PC-9 (cell line): Measurements from ENCODE around the gene VSIG8. TPM values are rescaled to one million over a fixed set of nuclear protein-coding genes. Genes with fewer than 3 reads are reported as not detected.

Experiments
- BruUV-seq: library from RNA; stranded (reverse); fragments of 400-500 nt; replicated peaks from 2 replicates; lab custom pipeline; 2021; lab: Mats Ljungman, UMichigan
- CTCF ChIA-PET: fragments of 300-600 bp; sonication (Branson Sonifier 250); formaldehyde crosslinking; loops from one replicate; lab custom pipeline; 2022; ENCODE audit warnings: antibody characterized with exemption; lab: Charles Lee
- POLR2A ChIA-PET: fragments of 300-600 bp; sonication (Branson Sonifier 250); formaldehyde crosslinking; loops from one replicate; lab custom pipeline; 2022; ENCODE audit warnings: antibody characterized with exemption; ENCODE audit not compliant: unreplicated experiment; lab: Charles Lee
- DNase-seq, 2 experiments: peaks; one replicate each; pipeline versions ENCODE4 v3.0.0 to v3.0.0-alpha.2; 2015 to 2022; ENCODE audit warnings: mixed read lengths in 1 of 2
- H2AFZ ChIP-seq: fragments of 200-600 bp; sonication (generic); 2 replicates; pipeline ENCODE4 v1.8.1; 2017; ENCODE audit warnings: antibody characterized with exemption
- H3F3A ChIP-seq: fragments of 200-600 bp; sonication (generic); 2 replicates; pipeline ENCODE4 v1.8.1; 2017; ENCODE audit warnings: antibody characterized with exemption, mild to moderate bottlenecking, low read depth; ENCODE audit not compliant: insufficient read depth
- H3K27ac ChIP-seq: fragments of 200-600 bp; sonication (generic); 2 replicates; pipeline ENCODE4 v1.6.1; 2016; ENCODE audit warnings: mixed run types
- H3K27me3 ChIP-seq: fragments of 200-600 bp; sonication (generic); 2 replicates; pipeline ENCODE4 v1.6.1; 2016; ENCODE audit warnings: low read depth, mixed run types; ENCODE audit not compliant: insufficient read depth
- H3K36me3 ChIP-seq: fragments of 200-600 bp; sonication (generic); 2 replicates; pipeline ENCODE4 v1.6.1; 2016; ENCODE audit warnings: low read depth, mixed run types
- H3K4me1 ChIP-seq: fragments of 200-600 bp; sonication (generic); replicated peaks from 2 replicates; pipeline ENCODE4 v1.6.1; 2016; ENCODE audit warnings: mixed run types; ENCODE audit not compliant: insufficient read depth
- H3K4me2 ChIP-seq: fragments of 200-600 bp; sonication (generic); 2 replicates; pipeline ENCODE4 v1.6.1; 2017; ENCODE audit warnings: mixed run types
- H3K4me3 ChIP-seq: fragments of 200-600 bp; sonication (generic); 2 replicates; pipeline ENCODE4 v1.6.1; 2016; ENCODE audit warnings: mixed run types
- H3K79me2 ChIP-seq: fragments of 200-600 bp; sonication (generic); 2 replicates; pipeline ENCODE4 v1.6.1; 2017; ENCODE audit warnings: low read depth, mixed run types
- H3K9me2 ChIP-seq: fragments of 200-600 bp; sonication (generic); 2 replicates; pipeline ENCODE4 v1.8.1; 2017; ENCODE audit warnings: mild to moderate bottlenecking; ENCODE audit not compliant: insufficient read depth
- H3K9me3 ChIP-seq: fragments of 200-600 bp; sonication (generic); 2 replicates; pipeline ENCODE4 v1.8.1; 2016; ENCODE audit warnings: low read depth; ENCODE audit not compliant: insufficient read depth
- H4K20me1 ChIP-seq: fragments of 200-600 bp; sonication (generic); 2 replicates; pipeline ENCODE4 v1.8.1; 2017; ENCODE audit not compliant: insufficient read depth
- CTCF ChIP-seq: fragments of 200-600 bp; sonication (generic); conservative IDR thresholded peaks from 2 replicates; pipeline ENCODE4 v1.6.1; 2017; ENCODE audit warnings: mixed run types, antibody characterized with exemption, mild to moderate bottlenecking, moderate library complexity
- EZH2 ChIP-seq: fragments of 200-600 bp; sonication (generic); IDR thresholded peaks from 2 replicates; pipeline ENCODE4 v1.8.0; 2017; ENCODE audit warnings: antibody characterized with exemption, low read depth
- intact Hi-C: fragments of 100-400 bp; cut with micrococcal nuclease; formaldehyde crosslinking; loops from one replicate; pipeline ENCODE4 v1.10.0; 2022; ENCODE audit not compliant: unreplicated experiment
- total RNA-seq: library from RNA; stranded (reverse); gene quantifications from 2 replicates; pipeline ENCODE4 v1.2.3, GENCODE V29; 2021

VSIG8 gene
- total RNA-seq, 1 experiment from 2014 or later, result not detected

DNA sequence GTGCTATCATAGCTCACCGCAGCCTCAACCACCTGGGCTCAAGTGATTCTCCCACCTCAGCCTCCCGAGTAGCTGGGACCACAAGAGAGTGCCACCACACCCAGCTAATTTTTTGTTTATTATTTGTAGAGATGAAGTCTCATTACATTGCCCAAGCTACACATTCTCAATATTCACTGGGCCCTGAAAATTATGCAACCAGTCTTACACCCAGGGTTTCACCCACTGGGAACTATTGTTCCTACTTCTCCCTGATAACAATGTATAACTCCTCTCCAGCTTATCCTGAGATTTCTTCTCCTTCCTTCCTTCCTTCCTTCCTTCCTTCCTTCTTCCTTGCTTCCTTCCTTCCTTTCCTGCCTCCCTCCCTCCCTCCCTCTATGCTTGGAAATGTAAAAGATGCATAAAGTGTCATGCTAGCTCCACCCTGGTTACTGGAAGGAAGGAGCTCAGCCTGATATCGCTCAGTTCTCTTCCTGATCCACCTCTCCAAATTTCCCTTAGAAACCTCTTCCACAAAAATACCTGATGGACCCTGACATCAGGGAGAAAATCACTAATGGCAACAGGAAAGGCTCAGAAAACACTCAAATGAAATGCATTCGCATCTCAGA, 11.2 kb upstream of the VSIG8 start:
- ChIA-PET POLR2A (no interaction called here), CTCF (no interaction called here)
- TF ChIP-seq EZH2, result no peak
- no peak for TF ChIP-seq CTCF

GRCh38 chr1:159872891-159873290, 10.4 kb upstream of the VSIG8 start:
- no peaks in the 10 kb centered on the region for H3K79me2 ChIP-seq
- ChIA-PET CTCF (no interaction called here), POLR2A (no interaction called here)
- peaks cover 19% of the 10 kb centered on the region for H3K4me1 ChIP-seq
- H3K4me2 ChIP-seq, result no peak overlapping the region
- no peaks in the 10 kb centered on the region for H3K36me3 ChIP-seq
- no peaks in the 10 kb centered on the region for H3K9me3 ChIP-seq
- H2AFZ ChIP-seq, result no peak overlapping the region
- no peaks in the 10 kb centered on the region for H3K27me3 ChIP-seq
- no peak overlapping the region for H3K4me3 ChIP-seq
- no peaks in the 10 kb centered on the region for H3K9me2 ChIP-seq
- H3F3A ChIP-seq, result peaks cover 8% of the 10 kb centered on the region; the same call in 1 of the 2 replicates
- no peak for DNase-seq
- no peak overlapping the region for H3K27ac ChIP-seq
- BruUV-seq, result no TSS peak
- intact Hi-C loops, result no loop called here
- no peaks in the 10 kb centered on the region for H4K20me1 ChIP-seq
- TF ChIP-seq EZH2 (no peak), CTCF (no peak)

More for the DNA sequence above, 11.2 kb upstream of the VSIG8 start:
- peaks cover 11% of the 10 kb centered on the region; the same call in 1 of the 2 replicates for H3F3A ChIP-seq
- no peaks in the 10 kb centered on the region for H3K9me2 ChIP-seq
- no peaks in the 10 kb centered on the region for H4K20me1 ChIP-seq
- peaks cover 23% of the 10 kb centered on the region for H3K4me1 ChIP-seq
- H2AFZ ChIP-seq, result no peak overlapping the region
- H3K4me3 ChIP-seq, result no peak overlapping the region
- H3K79me2 ChIP-seq, result no peaks in the 10 kb centered on the region
- no peaks in the 10 kb centered on the region for H3K27me3 ChIP-seq
- BruUV-seq, result no TSS peak
- H3K4me2 ChIP-seq, result no peak overlapping the region
- no peaks in the 10 kb centered on the region for H3K36me3 ChIP-seq
- H3K27ac ChIP-seq, result no peak overlapping the region
- intact Hi-C loops, result no loop called here
- H3K9me3 ChIP-seq, result no peaks in the 10 kb centered on the region
- DNase-seq, result no peak

- intact Hi-C loops, result no loop called here
- no peak for TF ChIP-seq EZH2
- TF ChIP-seq CTCF, result no peak
Measured at GRCh38 chr1:159870704-159871103, 8.2 kb upstream of the VSIG8 start.

More at GRCh38 chr1:159870704-159871103, 8.2 kb upstream of the VSIG8 start:
- Histone ChIP-seq H3K4me1 (peaks cover 17% of the 10 kb centered on the region), H3K4me3 (no peak overlapping the region), H3K9me3 (no peaks in the 10 kb centered on the region), H3K79me2 (no peaks in the 10 kb centered on the region), H3K9me2 (no peaks in the 10 kb centered on the region), H3K36me3 (no peaks in the 10 kb centered on the region), H3K4me2 (no peak overlapping the region), H3F3A (peaks cover 8% of the 10 kb centered on the region; the same call in 1 of the 2 replicates), H4K20me1 (no peaks in the 10 kb centered on the region), H2AFZ (no peak overlapping the region), H3K27me3 (no peaks in the 10 kb centered on the region), H3K27ac (no peak overlapping the region)
- ChIA-PET CTCF (no interaction called here), POLR2A (no interaction called here)
- no peak for DNase-seq
- no TSS peak for BruUV-seq
